ACC112 (cell line): ENCODE results near the gene SORCS3.

ENCODE experiments used
- H2AFZ ChIP-seq: fragments of 200-600 bp; sonication (generic); one replicate; pipeline ENCODE4 v1.6.0; 2017; ENCODE audit warnings: antibody characterized with exemption, low read length; ENCODE audit not compliant: unreplicated experiment
- H3K27ac ChIP-seq: fragments of 200-600 bp; sonication (generic); 2 replicates; pipeline ENCODE4 v1.5.1; 2014; ENCODE audit warnings: low read depth, mild to moderate bottlenecking, antibody characterized with exemption, low read length, moderate library complexity
- H3K27me3 ChIP-seq: fragments of 200-600 bp; sonication (generic); 2 replicates; pipeline ENCODE4 v1.6.1; 2014; ENCODE audit warnings: mild to moderate bottlenecking, antibody characterized with exemption, low read length, moderate library complexity, mixed read lengths; ENCODE audit not compliant: insufficient read depth
- H3K36me3 ChIP-seq: fragments of 200-600 bp; sonication (generic); 2 replicates; pipeline ENCODE4 v1.6.1; 2016; ENCODE audit warnings: mild to moderate bottlenecking, antibody characterized with exemption, low read length, moderate library complexity, mixed read lengths; ENCODE audit not compliant: insufficient read depth
- H3K4me1 ChIP-seq: fragments of 200-600 bp; sonication (generic); one replicate; pipeline ENCODE4 v1.6.1; 2016; ENCODE audit warnings: low read length, mixed read lengths; ENCODE audit not compliant: insufficient read depth, unreplicated experiment, control insufficient read depth
- H3K4me3 ChIP-seq: fragments of 200-600 bp; sonication (generic); 2 replicates; pipeline ENCODE4 v1.5.1; 2014; ENCODE audit warnings: mild to moderate bottlenecking, low read depth, low read length
- H3K79me2 ChIP-seq: fragments of 200-600 bp; sonication (generic); one replicate; pipeline ENCODE4 v1.6.0; 2016; ENCODE audit warnings: low read length; ENCODE audit not compliant: control insufficient read depth, unreplicated experiment, insufficient read depth

Gene SORCS3

DNA sequence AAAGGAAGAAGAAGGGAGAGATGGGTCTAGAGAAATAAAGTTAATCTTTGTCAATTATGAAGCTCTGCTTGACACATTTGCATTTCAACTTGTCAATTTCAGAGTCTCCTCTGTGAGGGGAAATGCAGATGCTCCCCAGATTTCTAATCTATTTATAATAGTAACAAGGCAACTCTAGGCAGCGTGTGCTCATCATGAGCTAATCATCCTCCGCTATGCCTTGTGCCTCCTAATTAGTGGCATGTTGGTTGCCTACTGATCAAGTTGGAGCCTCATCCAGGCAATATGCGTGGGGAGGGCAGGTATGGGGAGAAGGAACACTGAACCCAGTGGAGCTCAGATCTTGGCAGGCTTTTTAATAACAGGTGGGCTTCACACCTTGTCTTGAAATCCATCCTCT lies 628.6 kb downstream of the SORCS3 start:
- H3K4me3 ChIP-seq: no peak overlapping the region
- H2AFZ ChIP-seq: no peak overlapping the region
- no peaks in the 10 kb centered on the region for H3K79me2 ChIP-seq
- H3K27me3 ChIP-seq: no peaks in the 10 kb centered on the region
- no peaks in the 10 kb centered on the region for H3K36me3 ChIP-seq
- no peak overlapping the region for H3K27ac ChIP-seq
- no peaks in the 10 kb centered on the region for H3K4me1 ChIP-seq

DNA sequence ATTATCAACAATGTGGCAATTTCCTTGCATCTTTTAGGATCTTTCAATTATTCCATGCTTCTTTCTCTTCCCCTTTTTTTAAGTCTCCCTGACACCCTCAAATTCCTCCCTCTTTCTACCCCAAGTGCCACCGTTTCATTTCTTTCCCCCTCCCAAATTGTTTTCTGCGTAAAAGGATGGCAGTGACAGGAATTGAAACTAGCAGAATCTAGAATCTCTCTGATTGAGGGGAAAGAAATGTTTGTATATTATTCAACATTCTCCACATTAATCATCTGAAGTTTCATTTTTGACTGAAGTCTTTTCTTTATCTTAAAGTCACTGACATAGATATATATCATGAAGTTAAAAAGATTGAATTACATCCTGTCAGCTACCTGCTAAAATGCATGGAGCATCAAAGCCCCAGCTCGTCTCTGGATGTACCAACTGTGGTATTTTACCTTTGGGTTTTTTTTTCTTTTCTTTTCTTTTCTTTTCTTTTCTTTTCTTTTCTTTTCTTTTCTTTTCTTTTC lies 633.5 kb downstream of the SORCS3 start:
- H3K27ac ChIP-seq: no peak overlapping the region
- H2AFZ ChIP-seq: no peak overlapping the region
- no peaks in the 10 kb centered on the region for H3K79me2 ChIP-seq
- no peaks in the 10 kb centered on the region for H3K27me3 ChIP-seq
- no peaks in the 10 kb centered on the region for H3K4me1 ChIP-seq
- no peaks in the 10 kb centered on the region for H3K36me3 ChIP-seq
- no peak overlapping the region for H3K4me3 ChIP-seq

DNA sequence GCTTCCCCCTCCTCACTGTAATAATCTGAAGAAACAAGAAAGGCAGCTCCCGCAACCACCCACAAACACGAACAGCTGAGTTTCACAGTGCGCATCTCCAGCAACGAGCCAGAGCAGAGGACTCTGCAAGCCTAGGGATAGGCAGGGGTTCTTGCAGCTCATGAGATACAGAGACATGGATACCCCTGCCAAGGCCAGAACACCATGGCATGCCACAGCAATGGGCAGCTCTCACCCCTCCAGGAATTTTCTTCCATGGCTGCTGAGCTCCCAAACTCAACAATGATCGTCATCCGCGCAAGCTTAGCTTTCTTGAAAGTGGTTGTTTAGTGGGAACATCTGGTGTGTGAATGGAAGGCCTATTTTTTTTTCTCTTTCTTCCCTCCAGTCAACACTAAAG lies 637.3 kb downstream of the SORCS3 start:
- Histone ChIP-seq H3K4me1 (no peaks in the 10 kb centered on the region), H3K4me3 (no peak overlapping the region), H3K27ac (no peak overlapping the region), H3K27me3 (no peaks in the 10 kb centered on the region), H3K79me2 (no peaks in the 10 kb centered on the region), H3K36me3 (no peaks in the 10 kb centered on the region), H2AFZ (no peak overlapping the region)

DNA sequence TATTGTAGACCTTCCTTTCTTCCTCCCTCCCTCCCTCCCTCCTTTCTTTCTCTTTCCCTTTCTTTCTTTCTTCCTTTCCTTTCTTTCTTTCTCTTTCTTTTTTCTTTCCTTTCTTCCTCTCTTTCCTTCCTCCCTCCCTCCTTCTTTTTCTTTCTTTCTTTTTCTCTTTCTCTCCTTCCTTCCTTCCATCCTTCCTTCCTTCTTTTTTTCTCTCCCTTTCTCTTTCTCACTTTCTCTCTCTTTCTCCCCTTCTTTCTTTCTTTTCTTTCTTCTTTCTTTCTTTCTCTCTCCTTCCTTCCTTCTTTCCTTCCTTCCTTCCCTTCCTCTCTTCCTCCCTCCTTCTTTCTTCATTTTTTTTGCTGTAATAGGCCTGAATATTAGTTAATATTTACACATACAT lies 638.0 kb downstream of the SORCS3 start:
- Histone ChIP-seq H2AFZ (no peak overlapping the region), H3K4me3 (no peak overlapping the region), H3K36me3 (no peaks in the 10 kb centered on the region), H3K27me3 (no peaks in the 10 kb centered on the region), H3K4me1 (no peaks in the 10 kb centered on the region), H3K27ac (no peak overlapping the region), H3K79me2 (no peaks in the 10 kb centered on the region)

DNA sequence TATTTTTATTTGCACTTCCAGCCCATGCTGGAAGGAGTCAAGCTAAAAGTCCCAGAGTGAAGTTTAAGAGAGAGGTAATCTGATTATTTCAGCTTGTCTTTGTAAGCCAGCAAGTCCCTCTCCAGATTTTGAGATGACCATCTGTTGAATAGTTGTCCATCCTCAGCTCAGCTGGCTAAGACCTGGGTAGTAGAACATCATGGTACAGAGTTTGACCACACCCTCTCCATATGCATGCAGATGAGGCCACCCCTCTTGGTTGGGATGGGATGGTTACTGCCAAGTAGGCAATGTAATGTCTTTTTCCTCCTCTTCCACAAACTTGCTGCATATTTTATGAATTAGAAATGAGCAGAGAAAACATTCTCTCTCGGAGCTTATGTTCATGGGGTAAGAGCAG lies 639.8 kb downstream of the SORCS3 start:
- H3K36me3 ChIP-seq: no peaks in the 10 kb centered on the region
- no peak overlapping the region for H3K27ac ChIP-seq
- H3K4me3 ChIP-seq: no peak overlapping the region
- H3K4me1 ChIP-seq: no peaks in the 10 kb centered on the region
- no peaks in the 10 kb centered on the region for H3K79me2 ChIP-seq
- H2AFZ ChIP-seq: no peak overlapping the region
- no peaks in the 10 kb centered on the region for H3K27me3 ChIP-seq

DNA sequence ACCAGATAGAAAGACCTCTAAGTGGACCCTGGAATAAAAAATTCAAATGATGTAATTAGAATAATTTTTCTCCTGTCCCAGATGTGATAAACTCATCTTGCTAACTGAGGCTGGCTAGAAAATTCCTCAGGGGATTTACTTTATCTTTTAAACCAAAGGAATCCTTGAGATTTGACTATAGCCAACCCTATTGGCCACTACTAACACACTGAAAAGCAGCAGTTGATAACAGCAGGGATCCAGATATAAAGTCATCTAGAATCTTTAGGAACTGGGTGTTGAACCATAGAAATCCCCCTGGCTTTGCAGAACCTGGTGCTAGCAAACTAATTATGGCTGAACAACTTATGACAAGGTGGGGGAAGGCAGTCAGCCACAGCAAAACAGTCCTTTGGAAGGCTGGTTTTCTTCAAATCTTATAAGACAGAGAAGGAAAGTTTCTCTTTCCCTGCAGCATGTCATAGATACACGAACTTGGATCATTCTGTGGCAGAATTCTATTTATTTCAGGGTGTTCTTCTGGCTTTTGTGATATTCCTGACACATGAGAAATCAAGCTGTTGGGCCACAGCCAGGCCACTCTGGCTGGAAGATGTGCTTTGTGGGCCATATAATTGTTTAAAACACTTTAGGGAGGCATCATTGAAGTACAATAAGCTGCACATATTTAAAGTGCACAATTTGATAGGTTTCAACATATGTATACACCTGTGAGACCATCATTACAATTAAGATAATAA lies 643.6 kb downstream of the SORCS3 start:
- H3K36me3 ChIP-seq: no peaks in the 10 kb centered on the region
- H3K4me1 ChIP-seq: no peaks in the 10 kb centered on the region
- H3K27ac ChIP-seq: no peak overlapping the region
- no peaks in the 10 kb centered on the region for H3K79me2 ChIP-seq
- no peak overlapping the region for H3K4me3 ChIP-seq
- H2AFZ ChIP-seq: no peak overlapping the region
- H3K27me3 ChIP-seq: no peaks in the 10 kb centered on the region

DNA sequence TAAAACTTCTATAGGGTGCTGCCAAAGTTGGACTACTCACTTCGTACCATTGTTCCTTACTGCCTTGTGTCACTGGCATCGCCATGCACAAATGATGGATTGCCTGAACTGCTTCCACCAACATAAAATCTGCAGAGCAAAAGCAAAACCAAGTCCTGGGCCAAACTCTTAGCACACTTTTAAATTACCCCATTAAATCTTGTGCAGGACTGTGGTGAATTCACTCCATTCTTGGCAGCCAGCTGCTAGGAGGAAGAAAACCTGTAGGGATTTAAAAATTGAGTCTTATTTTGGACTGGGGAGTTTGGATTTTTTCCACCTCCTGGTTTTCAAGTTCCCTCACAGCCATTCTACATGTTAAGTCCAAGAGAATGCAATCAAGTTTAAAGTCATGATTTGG lies 646.9 kb downstream of the SORCS3 start:
- Histone ChIP-seq H3K4me3 (no peak overlapping the region), H2AFZ (no peak overlapping the region)

DNA sequence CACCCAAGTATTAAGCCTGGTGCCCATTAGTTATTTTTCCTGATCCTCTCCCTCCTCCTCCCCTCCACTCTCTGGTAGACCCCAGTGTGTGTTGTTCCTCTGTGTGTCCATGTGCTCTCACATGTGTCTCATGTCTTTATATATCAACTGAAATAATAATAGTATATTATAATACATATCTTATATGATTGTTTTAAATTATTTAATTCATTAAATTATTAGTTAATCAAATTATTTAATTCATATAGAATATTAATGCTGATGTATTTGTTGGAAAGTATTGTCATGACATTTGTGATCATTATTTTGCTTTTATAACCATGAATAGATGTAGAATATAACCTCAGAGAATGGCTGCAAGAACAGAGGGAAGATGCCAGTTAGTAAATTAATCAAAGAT lies 647.5 kb downstream of the SORCS3 start:
- H2AFZ ChIP-seq: no peak overlapping the region
- H3K79me2 ChIP-seq: no peaks in the 10 kb centered on the region
- no peak overlapping the region for H3K4me3 ChIP-seq
- no peaks in the 10 kb centered on the region for H3K36me3 ChIP-seq
- no peaks in the 10 kb centered on the region for H3K27me3 ChIP-seq
- no peak overlapping the region for H3K27ac ChIP-seq
- no peaks in the 10 kb centered on the region for H3K4me1 ChIP-seq

More for the DNA sequence above, 646.9 kb downstream of the SORCS3 start:
- H3K36me3 ChIP-seq: no peaks in the 10 kb centered on the region
- no peak overlapping the region for H3K27ac ChIP-seq
- H3K79me2 ChIP-seq: no peaks in the 10 kb centered on the region
- no peaks in the 10 kb centered on the region for H3K4me1 ChIP-seq
- no peaks in the 10 kb centered on the region for H3K27me3 ChIP-seq

DNA sequence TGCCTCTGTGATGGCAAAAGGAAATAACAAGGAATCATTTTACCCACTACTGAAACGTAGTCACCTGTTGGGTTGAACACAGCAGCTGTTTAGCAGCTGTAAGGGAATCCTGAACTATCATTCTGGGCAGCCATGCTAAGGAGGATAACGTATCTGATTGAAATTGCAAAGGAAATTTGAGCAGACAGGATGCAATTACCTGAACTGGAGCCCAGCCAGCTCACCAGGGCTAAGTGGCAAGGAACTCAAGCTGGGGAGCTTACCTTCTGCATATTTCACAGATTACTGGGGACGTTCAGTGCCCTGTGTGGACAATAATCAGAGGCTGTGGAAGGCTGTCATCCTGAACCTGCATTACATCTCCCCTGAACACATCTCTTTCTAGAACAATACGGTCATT lies 650.5 kb downstream of the SORCS3 start:
- Histone ChIP-seq H3K36me3 (no peaks in the 10 kb centered on the region), H2AFZ (no peak overlapping the region), H3K79me2 (no peaks in the 10 kb centered on the region), H3K4me3 (no peak overlapping the region), H3K27me3 (no peaks in the 10 kb centered on the region), H3K4me1 (no peaks in the 10 kb centered on the region), H3K27ac (no peak overlapping the region)

DNA sequence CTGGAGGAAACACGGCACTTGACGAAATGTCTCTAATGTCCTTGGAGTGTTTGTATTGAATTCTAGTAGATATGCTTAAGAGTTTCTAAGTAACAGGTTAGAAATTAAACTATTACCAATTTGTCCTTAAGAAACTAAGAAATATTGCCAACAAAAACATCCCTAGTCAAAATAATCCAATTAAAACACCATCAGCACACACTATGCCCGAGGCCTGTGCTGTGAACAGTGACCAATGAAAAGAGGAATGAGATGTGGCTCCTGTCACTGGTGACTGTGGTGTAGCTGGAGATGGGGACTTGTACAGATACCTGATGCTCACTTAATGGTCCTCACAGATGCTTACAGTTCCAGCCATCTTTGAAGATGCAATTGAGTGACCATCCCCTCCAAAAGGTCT lies 651.1 kb downstream of the SORCS3 start:
- Histone ChIP-seq H3K27ac (no peak overlapping the region), H3K4me1 (no peaks in the 10 kb centered on the region), H3K36me3 (no peaks in the 10 kb centered on the region), H3K4me3 (no peak overlapping the region), H3K27me3 (no peaks in the 10 kb centered on the region), H2AFZ (no peak overlapping the region), H3K79me2 (no peaks in the 10 kb centered on the region)
